SKM-1 (cell line): Measurements from ENCODE around the gene COMMD4.
A peak's percentile ranks its signal among the peaks of the same experiment; 100 is the strongest.

ENCODE experiments used
- DNase-seq: peaks from one replicate; lab custom pipeline; 2025; ENCODE audit not compliant: unreplicated experiment; lab: John Stamatoyannopoulos, UW

Gene COMMD4

DNA sequence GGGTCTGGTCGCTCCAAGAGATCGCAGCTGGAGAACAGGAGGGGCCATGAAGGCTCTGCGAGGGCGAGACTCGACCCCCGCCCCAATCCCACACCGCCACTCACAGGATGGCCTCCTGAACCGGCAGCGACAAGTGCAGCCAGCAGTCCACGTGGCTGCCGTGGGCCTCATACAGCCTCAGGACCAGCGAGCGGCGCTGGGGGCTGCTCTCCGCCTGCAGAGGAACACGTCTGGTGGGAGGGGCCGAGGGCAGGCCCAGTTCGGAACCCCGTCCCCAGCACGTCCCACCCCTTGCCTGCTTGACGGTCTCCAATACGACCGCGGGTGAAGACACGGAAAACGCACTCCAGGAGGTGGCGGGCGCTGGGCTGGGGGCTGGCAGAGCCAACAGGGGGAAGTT lies 20.1 kb downstream of the COMMD4 start:
- no peak for DNase-seq

DNA sequence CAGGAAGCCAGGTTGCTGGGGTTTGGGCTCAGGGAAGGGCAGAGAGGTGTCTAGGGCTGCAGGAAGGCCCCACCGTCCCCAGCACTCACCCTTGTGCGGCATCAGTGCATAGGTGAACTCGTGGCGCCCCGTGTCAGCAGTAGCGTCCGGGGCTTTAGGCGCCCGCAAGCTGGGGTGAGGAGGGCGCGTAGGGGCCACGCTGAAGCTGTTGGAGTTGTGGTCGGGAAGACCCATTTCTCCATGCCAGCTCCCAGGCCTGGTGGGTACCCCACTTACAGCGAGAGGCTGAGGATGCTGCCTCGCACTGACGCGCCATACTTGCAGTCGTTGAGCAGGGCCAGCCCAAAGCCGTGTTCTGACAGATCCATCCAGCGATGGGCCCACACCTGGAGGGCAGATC lies 20.7 kb downstream of the COMMD4 start:
- no peak for DNase-seq

DNA sequence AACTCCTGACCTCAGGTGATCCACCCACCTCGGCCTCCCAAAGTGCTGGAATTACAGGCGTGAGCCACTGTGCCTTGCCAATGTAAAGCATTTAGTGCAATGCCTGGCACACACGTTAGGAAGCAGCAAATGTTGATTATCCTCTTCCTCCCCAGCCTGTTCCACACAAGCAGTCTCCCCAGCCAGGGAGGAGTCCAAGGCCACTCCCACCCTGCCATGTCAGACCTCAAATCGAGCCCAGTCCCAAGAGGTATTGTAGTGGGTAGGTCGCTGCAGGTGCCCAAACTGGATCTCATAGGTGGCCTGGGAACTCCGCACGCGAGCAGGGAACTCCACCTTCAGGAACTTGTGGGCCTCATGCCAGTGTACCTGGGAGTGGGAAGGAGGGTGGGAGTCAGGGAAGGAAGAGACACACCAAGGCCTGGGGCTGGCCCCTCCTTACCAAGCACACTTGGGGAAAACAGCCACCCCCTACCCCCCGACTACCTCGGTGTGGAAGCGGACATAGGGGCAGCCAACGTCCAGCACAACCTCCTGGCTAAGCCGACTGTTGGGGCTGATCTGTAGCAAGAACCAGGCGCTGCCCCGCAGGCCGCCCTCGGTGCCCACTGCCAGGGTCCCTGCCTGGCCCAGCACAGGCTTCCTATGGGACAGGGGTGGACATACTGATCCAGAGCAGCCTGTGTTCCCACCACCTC lies 22.3 kb downstream of the COMMD4 start:
- DNase-seq, result no peak

DNA sequence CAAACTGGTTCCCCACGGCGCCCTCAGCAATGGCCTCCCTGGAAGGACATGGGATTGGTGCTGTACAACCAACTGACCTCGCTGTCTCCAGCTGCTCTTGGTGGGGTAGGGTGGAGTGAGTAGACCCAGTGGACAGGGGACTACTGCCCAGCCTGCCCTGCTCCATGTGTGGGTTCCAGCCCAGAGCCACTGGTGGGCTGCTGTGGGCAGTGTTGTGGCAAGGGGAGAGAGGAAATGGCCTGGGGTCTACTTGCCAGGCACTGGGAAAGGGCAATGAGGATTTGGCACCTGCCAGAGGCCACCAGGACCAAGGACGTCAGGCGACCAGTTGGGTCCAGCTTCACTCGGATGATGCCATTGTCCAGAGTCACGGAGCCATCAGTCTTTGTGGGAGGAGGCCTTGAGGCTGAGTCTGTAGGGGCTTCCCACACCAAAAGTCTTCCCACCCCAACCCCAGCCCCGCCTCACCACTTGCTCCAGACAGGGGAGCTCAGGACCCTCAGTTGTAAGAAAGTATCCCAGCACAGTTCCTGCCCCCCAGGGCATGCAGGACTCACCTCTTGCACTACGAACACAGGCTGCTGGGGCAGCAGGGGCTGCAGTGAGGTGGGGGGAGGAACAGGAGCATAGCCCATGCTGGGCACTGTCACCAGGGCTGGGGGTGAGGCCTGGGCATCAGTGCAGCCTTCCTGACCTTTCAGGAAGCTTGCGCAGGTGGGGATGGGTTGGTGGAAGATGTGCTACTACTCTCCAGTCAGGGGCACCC lies 23.1 kb downstream of the COMMD4 start:
- no peak for DNase-seq

DNA sequence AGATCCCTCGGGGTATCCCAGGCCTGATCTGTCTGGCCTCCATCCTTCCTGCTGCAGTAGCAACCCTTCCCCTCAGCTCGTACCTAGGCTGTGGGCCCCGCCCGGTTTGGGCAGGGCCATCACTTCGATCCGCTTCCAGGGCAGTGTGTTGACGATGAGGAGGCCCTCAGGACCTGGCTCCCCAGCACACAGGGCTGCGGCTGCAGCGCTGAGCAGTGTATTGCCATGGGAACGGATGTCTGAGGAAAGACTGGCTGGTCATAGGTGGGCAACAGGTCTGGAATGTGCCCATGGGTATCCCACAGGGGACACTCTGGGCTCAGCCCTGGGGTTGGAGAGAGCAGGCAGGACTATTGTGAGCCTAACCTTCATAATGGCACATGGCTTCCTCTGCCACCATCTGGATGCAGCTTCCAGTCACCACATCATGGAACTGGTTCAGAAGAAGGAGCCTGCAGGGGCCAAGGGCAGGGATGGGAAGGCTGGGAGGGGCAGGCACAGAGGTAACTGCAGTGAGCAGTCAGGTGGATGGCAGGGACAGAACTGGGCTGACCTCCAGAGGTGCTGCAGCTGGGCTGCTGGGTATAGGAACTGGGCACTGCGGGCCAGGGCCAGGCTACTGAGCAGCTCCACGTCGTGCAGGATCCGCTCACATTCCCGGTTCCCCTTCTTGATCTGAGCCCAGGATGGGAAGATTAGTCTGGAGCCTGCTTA lies 23.8 kb downstream of the COMMD4 start:
- DNase-seq, result no peak

DNA sequence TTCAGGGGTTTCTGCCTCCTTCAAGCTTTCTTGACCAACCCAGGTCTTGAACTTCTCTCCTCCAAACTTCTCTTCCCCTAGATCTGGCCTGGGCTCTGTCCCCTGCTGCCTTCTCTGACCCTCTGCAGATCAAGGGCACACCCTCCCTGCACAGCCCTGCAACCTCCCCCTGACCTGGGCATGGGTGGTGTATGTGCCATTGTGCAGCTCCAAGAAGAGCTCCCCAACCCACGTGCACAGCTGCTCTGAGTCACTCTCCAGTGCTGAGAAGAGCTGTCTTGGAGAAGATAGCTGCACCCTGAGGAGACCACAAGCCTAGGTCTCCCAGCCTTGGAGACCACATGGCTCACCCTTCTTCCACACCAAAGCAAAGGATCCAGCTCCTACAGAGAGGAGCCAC lies 24.5 kb downstream of the COMMD4 start:
- no peak for DNase-seq

DNA sequence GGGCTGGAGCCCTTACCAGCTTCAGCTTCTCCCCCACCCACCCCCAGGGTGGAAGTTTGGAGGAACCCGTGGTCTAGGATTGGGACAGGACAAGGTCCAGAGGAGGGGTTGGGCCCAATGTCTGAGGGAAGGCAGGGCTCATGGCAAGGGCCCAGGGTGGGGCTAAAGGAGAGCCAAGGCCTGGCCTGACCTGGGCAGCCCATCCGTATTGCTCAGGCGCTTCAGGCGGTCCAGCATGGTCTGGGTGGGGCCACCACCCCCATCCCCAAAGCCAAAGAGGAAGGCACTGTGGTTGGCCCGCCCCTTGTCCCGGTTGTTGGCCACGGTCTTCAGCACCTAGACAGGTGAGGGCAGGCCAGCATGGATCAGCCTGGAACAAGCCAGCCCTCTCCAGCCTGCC lies 25.0 kb downstream of the COMMD4 start:
- DNase-seq, result no peak

- DNase-seq, result no peak
These were observed 25.6 kb downstream of the COMMD4 start for GRCh38 chr15:75361361-75361988.

- no peak for DNase-seq
These were observed 26.3 kb downstream of the COMMD4 start for GRCh38 chr15:75361989-75362641.

DNA sequence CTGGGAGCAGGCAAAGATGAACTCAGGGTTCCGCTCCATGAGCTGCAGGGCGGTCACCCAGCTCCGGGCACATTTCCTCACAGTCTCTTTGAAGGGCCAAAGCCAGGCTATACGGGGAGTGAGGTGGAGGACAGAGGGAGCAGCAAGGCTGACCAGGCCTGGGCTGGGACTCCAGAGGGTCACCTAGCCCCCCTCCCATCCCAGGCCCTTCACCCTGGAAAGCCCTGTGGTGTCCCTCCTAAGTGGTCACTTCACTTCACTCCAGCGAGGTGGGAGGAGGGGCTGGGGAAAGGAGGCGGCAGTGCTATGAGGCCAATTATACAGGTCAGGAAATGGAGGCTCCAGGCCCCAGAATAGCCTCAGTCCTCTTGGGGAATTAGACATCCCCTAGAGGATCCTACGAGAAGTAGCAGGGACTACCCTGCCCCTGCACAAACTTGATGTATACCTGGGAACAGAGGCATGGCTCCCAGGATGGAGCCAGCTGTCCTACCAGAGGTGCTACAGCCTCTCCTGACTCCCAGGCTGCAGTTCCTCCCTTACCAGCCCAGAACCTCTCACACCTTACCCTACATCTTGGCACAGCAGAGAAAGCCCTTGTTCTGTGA lies 26.9 kb downstream of the COMMD4 start:
- no peak for DNase-seq

GRCh38 chr15:75363786-75364185 lies 27.9 kb downstream of the COMMD4 start:
- no peak for DNase-seq

DNA sequence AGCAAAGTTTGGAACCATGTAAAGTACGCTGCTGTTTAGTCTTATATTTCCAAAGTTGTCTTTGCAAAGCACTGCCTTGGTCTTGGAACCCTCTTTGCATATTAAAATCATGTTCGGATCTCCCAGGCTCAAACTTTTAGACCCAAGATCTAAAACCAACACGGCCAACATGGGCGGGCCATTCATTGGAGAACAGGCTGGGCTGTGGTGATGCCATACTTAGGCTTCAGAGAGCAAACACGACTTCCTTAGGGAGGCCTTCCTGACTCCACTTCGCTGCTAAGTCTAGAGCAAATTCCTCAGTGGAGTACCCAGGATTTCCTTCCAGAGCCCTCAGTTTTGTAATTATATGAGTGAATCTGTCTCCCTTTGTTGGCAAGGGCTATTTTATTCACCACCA lies 29.0 kb downstream of the COMMD4 start:
- DNase-seq, result no peak

GRCh38 chr15:75366163-75366562 lies 30.3 kb downstream of the COMMD4 start:
- DNase-seq, result no peak

DNA sequence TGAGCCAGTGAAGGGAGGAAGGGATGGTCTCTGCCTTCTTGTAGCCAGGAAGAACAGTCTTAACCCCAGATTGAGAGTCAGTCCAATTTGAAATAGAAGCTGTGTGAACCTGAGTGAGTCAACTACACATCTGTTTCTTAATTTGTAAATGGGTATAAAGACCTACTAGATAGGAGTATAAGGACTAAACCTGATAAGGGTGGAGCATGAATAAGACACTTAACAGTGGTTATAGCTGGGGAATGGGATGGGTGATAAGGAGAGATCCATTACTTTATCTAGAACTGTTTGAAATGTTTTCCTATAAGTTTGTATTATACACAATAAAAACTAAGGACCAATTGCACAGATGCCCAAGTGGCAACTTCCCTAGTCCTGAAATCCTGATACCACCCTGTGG lies 31.1 kb downstream of the COMMD4 start:
- DNase-seq, result no peak

GRCh38 chr15:75367406-75367912 lies 31.6 kb downstream of the COMMD4 start:
- DNase-seq, result no peak

DNA sequence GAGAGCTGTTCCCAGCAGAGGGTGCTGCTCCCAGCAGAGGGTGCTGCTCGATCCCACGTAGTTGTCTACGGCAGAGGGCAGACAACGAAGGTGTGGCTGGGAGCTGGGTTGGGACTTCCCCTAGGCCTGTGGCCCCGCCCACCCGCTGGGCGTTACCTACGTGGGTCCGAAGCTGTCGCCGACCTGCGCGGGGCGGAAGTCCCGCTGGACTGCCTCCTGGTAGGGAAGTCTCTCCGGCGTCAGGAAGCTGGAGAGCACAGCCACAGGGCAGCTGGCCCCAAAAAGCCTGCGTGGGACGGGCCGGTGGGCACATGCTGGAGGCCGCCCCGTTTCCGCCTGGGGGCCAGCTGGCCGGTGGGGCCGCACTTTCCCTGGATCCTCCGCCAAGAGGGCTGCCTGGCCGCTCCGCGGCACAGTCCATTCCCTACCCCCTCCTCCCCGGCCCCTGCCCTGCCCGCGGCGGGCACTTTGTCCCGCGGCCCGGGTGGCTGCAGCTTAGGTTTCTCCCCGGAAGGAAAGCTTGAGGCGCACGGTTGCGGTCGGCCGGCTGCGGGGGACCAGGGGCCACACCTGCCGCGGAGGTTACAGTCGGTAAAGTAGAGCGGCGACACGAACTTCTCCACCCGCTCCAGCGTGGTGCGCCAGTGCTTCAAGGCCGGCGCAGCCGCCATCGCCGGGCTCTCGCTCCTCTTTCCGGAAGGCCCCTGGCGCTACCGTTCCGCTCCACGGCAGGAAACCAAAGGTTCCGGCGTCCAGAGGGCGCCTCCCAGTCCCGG lies 32.2 kb downstream of the COMMD4 start, which contains the start of gene MAN2C1:
Gene MAN2C1, minus strand, starts transcription at position 695 of the 776 bp plus-strand sequence. Its CDS starts 24 bp downstream, at position 671.
- peak; percentile 90 for DNase-seq

GRCh38 chr15:75368689-75369239 lies 32.9 kb downstream of the COMMD4 start:
- DNase-seq, result no peak

- no peak for DNase-seq
These were observed 34.2 kb downstream of the COMMD4 start for GRCh38 chr15:75369897-75370581.

- no peak for DNase-seq
These were observed 35.6 kb downstream of the COMMD4 start for GRCh38 chr15:75371486-75371885.
